HG03342 (cell line): ENCODE measurements around the gene FRMPD2.
"Not testable (repeated sequence)": the region's sequence is repeated elsewhere in the genome, so short reads cannot be mapped to it uniquely, and the experiment has no call there.

Experiments
- ATAC-seq: cut with Tn5 transposase; IDR thresholded peaks from one replicate; pipeline ENCODE4 v1.9.1; 2021; ENCODE audit warnings: mild to moderate bottlenecking, moderate library complexity; ENCODE audit not compliant: unreplicated experiment

FRMPD2 gene

GRCh38 chr10:48251525-48252353 is 22.8 kb downstream of the FRMPD2 start:
- no peak for ATAC-seq

- ATAC-seq, result no peak
These were observed 23.4 kb downstream of the FRMPD2 start for GRCh38 chr10:48251152-48251524.

DNA sequence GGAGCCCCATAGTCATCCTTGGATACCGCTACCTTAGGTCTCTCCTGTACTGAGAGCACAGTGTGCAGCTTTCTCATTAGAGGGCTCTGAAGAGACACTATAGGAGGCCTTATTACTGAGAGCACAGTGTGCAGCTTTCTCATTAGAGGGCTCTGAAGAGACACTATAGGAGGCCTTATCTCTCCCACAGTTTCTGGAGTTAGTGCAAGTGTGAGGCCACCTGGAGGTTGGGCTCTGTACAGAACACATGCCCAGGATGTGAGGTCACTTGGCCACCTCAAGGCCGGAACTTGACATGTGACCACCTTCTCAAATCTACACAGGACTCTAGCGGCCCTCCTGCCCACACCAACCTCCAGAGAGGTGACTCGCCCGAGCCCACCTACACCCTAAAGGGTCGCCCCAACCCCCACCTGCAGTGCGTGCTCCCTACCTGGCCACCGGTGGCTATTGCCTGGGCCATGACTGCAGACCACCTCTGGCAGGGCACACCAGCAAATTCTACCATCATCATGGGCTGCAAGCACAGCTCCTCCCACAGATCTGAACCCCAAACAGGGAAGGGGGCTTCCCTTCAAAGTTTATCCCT is 24.6 kb downstream of the FRMPD2 start:
- ATAC-seq, result no peak

DNA sequence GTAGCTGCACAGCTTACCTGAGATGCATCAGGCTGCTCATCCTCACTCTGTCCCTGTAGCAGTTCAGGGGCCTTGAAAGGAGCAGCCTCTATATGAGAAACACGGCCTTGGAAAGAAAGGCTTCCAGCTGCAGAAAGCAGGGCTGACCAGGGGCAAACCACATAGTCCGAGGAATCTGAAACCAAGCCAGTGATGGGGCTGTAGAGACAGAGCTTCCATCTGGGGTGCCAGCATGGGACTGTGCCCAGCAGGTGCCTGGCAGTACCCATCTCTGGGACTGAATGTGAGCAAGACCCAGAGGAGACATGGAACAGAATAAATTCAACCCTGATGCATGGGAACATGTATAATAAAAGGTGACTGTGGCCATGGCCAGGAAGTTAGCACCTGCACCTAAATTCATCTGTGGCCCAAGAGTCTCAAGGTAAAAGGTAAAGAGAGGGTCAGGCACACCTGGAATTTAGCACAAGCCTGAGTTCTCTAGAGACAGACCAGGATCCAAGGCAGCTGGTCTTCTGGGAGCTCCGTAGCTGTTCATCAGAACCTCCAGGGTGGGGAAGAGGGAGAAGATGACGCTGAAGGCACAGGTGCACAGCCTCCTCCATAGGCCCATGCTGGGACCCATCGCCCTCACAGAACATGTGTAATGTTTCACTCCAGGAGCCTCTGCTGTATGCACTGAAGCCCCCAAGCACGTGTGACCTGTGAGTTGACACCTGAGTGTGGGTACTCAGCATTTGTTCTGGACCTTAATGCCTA is 25.3 kb downstream of the FRMPD2 start:
- no peak for ATAC-seq

GRCh38 chr10:48248462-48248861 is 26.0 kb downstream of the FRMPD2 start:
- ATAC-seq, result no peak

DNA sequence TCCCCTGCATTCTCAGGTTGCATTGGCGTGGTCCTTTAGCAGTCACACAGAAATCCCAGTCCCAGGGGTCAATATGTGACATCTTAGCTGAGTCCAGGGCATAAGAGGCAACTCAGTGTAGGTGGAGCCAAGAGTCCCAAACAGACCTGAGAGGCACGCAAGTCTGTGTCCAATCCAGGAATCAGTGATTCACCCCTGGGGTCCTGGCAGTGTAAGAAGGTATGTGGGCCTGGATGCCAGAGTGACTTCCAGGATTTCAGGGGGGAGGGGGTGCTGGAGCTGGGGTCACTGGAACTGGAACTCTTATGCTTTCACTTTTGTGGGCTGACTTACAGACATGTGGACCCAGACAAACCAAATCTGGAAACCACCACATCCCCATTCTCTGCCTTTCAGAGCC is 26.8 kb downstream of the FRMPD2 start:
- ATAC-seq, result no peak

GRCh38 chr10:48246501-48246900 is 28.0 kb downstream of the FRMPD2 start:
- ATAC-seq, result no peak

GRCh38 chr10:48245977-48246376 is 28.5 kb downstream of the FRMPD2 start:
- no peak for ATAC-seq

DNA sequence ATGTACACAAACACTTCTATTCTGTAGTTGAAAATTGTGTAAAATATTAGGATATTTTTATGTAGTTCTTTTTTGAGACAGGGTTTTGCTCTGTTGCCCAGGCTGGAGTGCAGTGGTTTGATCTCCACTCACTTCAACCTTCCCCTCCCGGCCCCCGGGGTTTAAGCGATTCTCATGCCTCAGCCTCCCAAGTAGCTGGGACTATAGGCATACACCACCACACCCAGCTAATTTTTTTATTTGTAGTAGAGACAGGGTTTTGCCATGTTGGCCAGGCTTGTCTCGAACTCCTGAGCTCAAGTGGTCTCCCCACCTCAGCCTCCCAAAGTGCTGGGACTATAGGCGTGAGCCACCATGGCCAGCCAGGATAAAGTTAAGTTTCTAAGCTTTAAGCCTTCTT is 30.6 kb downstream of the FRMPD2 start:
- ATAC-seq, result not testable (repeated sequence)

DNA sequence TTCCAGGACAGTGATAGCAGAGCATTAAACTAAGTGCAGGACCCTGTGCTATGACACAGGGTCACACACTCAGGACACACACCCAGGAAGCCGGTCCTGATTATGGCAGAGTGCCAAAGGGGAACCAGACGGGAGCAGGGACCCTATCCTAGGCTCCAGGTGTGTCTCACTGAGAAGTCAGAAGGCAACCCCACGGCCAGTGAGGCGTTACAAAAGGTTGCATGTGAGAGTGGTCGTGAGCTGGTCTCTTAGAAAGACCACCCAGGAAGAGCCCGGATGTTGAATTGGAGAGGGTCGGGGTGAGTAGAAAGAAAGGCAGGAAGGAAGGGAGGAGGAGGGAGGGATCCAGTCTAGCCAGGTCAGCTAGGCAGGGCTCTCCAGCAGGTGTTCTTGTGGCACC is 31.0 kb downstream of the FRMPD2 start:
- ATAC-seq, result no peak

DNA sequence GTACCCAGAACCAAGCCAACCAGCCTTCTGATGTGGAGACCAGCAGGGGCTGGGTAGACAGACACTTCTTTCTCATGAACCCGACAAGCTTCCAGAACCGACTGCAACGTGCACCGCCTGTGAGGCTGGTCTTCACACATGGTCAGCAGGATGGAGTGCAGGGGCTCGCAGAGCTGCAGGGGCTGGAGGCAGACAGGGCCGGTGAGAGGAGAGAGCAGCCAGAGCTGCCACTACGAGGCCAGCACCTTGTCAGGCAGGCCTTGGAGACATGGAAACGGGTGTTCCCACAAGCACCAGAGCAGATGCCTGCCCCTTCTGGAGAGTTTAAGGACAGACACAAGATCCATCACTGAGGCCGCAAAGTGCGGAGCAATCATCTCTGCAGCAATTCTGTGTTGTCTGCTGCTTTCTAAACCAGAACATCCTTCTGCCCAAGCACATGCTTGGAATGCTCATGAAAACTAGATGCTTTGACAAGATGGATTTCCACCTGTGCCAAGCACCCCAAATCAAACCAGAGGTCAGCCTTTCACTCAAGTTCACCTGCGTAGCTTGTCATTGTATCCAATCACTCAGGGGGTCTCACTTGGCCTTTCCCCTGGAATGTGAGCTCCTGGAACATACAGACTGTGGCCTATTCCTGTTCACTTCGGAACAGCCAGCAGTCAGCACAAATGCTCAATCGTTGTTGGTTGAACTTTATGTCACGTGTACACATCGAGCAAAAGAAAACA is 32.2 kb downstream of the FRMPD2 start:
- ATAC-seq, result no peak

- no peak for ATAC-seq
These were observed 33.2 kb downstream of the FRMPD2 start for GRCh38 chr10:48241332-48241731.

- ATAC-seq, result no peak
These were observed 34.3 kb downstream of the FRMPD2 start for GRCh38 chr10:48240196-48240595.

- ATAC-seq, result no peak
These were observed 34.9 kb downstream of the FRMPD2 start for GRCh38 chr10:48239618-48240017.

GRCh38 chr10:48238826-48239520 is 35.5 kb downstream of the FRMPD2 start:
- no peak for ATAC-seq

DNA sequence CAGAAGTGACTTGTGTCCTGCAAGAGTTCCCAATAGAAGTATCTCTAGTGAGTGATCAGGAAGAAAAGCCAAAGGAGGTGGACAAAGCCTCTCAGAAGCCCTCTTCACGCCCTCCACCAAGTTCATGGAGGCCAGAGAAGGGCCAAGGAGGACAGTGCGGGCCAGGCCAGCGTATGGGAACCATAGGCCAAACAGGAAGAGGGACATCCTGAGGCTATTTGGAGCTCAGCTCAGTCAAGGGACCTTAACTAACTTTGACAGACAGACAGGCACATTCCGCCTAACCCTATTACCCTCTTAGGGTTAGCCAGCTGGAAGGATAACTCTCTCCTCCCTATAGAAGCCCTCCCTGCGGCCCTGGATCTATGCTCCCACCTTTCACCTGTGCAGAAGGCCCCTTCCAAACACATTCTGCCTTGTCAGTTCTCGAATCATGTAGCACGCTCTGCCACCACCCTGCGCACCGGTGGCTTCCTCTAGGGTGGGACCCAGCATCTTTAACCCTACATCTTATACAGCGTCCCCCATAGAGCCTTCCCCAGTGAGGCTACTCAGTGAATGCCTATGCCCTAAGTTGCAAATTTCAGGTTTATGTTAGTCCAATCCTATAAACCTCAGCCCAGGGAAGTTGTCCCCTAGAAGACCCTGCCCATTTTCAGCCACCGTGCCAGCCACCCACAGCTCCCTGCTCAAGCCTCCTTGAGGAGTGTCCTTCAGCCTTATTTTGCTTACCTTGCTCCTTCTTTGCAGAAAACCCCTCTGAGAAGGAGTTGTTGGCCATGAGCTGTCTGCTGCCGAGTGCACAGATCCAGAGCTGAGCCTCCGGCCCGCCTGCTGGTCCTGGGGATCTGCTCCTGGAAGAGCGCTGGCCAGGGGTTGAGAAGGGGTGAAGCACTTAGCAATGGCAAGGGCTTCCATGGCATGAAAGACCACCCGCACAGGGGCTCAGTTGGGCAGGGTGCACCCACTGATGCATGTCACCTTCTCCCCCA is 36.9 kb downstream of the FRMPD2 start:
- ATAC-seq, result no peak

DNA sequence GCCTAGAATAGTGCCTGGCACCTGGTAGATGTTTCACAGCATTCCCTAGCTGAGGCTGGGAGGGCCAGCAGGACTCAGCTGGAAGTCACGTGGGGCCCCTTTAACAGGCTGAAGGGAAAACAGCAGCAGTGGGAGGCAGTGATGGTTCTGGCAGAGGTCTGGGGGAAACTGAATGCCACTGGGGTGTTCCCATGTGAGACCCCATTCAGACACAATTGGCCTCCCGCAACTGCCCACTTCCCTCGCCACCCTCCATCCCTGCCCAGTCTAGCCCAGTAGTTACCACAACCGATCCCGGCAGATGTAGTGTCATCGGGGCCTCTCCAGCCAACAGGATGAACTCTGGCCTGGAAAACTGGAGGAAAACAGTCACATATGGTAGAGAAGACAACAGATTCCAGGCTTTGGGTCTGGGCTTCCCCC is 38.3 kb downstream of the FRMPD2 start:
- ATAC-seq, result no peak

- ATAC-seq, result no peak
These were observed 39.0 kb downstream of the FRMPD2 start for GRCh38 chr10:48235501-48235900.

DNA sequence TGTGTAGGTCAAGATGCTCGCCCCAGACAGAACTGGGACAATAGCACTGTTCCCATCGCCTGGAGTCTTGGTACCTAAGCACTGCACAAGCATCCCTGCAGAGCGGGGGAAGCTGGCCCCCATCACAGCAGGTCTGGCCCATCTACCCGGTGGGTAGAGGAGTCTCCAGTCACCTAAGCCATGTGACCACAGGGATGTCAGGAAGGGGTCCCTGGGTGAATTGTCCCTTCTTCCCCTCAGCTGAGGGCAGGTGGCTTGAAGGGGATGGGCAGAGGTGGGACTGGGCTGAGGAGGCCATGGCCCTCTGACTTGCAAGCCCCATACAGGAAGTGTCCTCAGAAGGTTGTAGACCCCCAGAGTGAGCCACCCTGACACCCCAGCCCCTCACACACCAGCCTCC is 39.7 kb downstream of the FRMPD2 start:
- ATAC-seq, result no peak
